MCF 10A (cell line): Measurements from ENCODE around the gene HGF. TPM values are rescaled to one million over a fixed set of nuclear protein-coding genes. Genes with fewer than 3 reads are reported as not detected.
A peak's percentile ranks its signal among the peaks of the same experiment; 100 is the strongest.
"Not testable (repeated sequence)": the region's sequence is repeated elsewhere in the genome, so short reads cannot be mapped to it uniquely, and the experiment has no call there.

ENCODE experiments used
- BruUV-seq: library from RNA; stranded (reverse); fragments of 400-500 nt; replicated peaks from 2 replicates; lab custom pipeline; 2021; lab: Mats Ljungman, UMichigan
- CTCF ChIA-PET: fragments of 300-600 bp; sonication (Branson Sonifier 250); formaldehyde crosslinking; extraction: SDS; loops from one replicate; lab custom pipeline; 2021; ENCODE audit warnings: antibody characterized with exemption, inconsistent platforms; lab: Yijun Ruan, JAX
- POLR2A ChIA-PET: fragments of 300-600, 350-650 bp; sonication (Branson Sonifier 250); formaldehyde crosslinking; extraction: SDS; loops from one replicate; lab custom pipeline; 2020; ENCODE audit warnings: antibody characterized with exemption, inconsistent platforms; lab: Yijun Ruan, JAX
- DNase-seq: peaks from one replicate; pipeline ENCODE4 v3.0.0-alpha.2; 2018; ENCODE audit not compliant: unreplicated experiment
- H3K27ac Mint-ChIP-seq: one replicate; pipeline ENCODE4 v1.8.0; 2022; ENCODE audit warnings: mild to moderate bottlenecking, low read depth, mixed read lengths; ENCODE audit not compliant: unreplicated experiment
- H3K27me3 Mint-ChIP-seq: one replicate; pipeline ENCODE4 v1.8.0; 2022; ENCODE audit warnings: mixed read lengths; ENCODE audit not compliant: insufficient read depth, unreplicated experiment
- H3K36me3 Mint-ChIP-seq: one replicate; pipeline ENCODE4 v1.8.0; 2022; ENCODE audit warnings: mild to moderate bottlenecking, moderate library complexity, mixed read lengths; ENCODE audit not compliant: insufficient read depth, unreplicated experiment
- H3K4me1 Mint-ChIP-seq: one replicate; pipeline ENCODE4 v1.8.0; 2022; ENCODE audit warnings: mixed read lengths; ENCODE audit not compliant: insufficient read depth, unreplicated experiment
- H3K4me3 Mint-ChIP-seq: one replicate; pipeline ENCODE4 v1.8.0; 2022; ENCODE audit warnings: mild to moderate bottlenecking, moderate library complexity, mixed read lengths; ENCODE audit not compliant: unreplicated experiment
- H3K9me3 Mint-ChIP-seq: one replicate; pipeline ENCODE4 v1.8.0; 2022; ENCODE audit warnings: mixed read lengths; ENCODE audit not compliant: unreplicated experiment
- CTCF ChIP-seq: fragments of 200-600 bp; IDR thresholded peaks from one replicate; pipeline ENCODE4 v1.8.0; 2022; ENCODE audit warnings: antibody characterized with exemption, mild to moderate bottlenecking; ENCODE audit not compliant: unreplicated experiment
- intact Hi-C: fragments of 100-400 bp; cut with micrococcal nuclease; formaldehyde crosslinking; loops from 2 replicates; pipeline ENCODE4 v1.14.1; 2022
- total RNA-seq: library from RNA; stranded (reverse); gene quantifications from 2 replicates; pipeline ENCODE4 v1.2.3, GENCODE V29; 2022

The HGF gene
- total RNA-seq, 1 experiment from 2014 or later, result not detected

DNA sequence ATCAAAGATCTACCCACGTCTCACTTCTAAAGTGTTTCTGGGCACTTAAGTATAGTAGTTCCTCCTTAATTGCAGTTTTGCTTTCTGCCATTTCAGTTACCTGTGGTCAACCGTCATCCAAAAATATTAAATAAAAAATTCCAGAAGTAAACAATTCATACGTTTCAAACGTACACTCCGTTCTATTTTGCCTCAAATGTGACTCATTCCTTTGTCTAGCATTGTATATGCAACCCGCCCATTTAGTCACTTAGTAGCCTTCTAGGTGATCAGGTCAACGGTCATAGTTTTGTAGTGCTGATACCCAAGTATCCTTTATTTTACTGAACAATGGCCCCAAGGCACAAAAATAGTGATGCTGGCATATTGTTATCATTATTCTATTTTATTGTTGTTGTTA lies 33.8 kb downstream of the HGF start:
- Mint-ChIP-seq H3K27ac (no peak overlapping the region), H3K36me3 (no peaks in the 10 kb centered on the region), H3K9me3 (no peaks in the 10 kb centered on the region), H3K4me3 (no peak overlapping the region), H3K27me3 (no peaks in the 10 kb centered on the region), H3K4me1 (peaks cover 11% of the 10 kb centered on the region)
- POLR2A ChIA-PET, result no interaction called here
- no TSS peak for BruUV-seq
- intact Hi-C loops, result no loop called here
- no peak for TF ChIP-seq CTCF
- peak; percentile 47 for DNase-seq
- CTCF ChIA-PET, result no interaction called here

DNA sequence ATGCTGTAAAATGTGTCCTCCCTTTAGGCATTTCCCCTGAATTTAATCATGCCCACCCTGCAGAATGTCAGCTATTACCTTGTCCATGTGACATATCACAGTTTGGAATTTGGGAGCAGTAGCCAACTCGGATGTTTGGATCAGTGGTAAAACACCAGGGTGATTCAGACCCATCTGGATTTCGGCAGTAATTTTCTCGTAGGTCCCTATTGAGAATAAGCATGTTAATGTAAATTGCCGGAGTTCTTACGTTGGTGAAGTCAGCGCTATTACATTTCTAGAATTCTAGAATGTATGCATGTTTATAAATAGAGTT lies 44.1 kb downstream of the HGF start:
- POLR2A ChIA-PET, result no interaction called here

GRCh38 chr7:81725003-81725811 lies 44.6 kb downstream of the HGF start:
- intact Hi-C loops, result no loop called here
- Mint-ChIP-seq H3K27ac (no peak overlapping the region), H3K9me3 (no peaks in the 10 kb centered on the region), H3K36me3 (no peaks in the 10 kb centered on the region), H3K4me3 (no peak overlapping the region), H3K27me3 (no peaks in the 10 kb centered on the region), H3K4me1 (peaks cover 6% of the 10 kb centered on the region)
- no peak for TF ChIP-seq CTCF
- CTCF ChIA-PET, result interaction anchor here (1.1 to 2.1 kb wide), 3 partner anchors 9 to 225 kb away, joined by 3 to 9 read pairs (median 3); no protein-coding TSS in a partner anchor
- no TSS peak for BruUV-seq
- POLR2A ChIA-PET, result no interaction called here
- no peak for DNase-seq

More for the DNA sequence above, 44.1 kb downstream of the HGF start:
- Mint-ChIP-seq H3K9me3 (no peaks in the 10 kb centered on the region), H3K27me3 (no peaks in the 10 kb centered on the region), H3K36me3 (no peaks in the 10 kb centered on the region), H3K4me1 (peaks cover 6% of the 10 kb centered on the region), H3K4me3 (no peak overlapping the region), H3K27ac (no peak overlapping the region)
- CTCF ChIA-PET, result interaction anchor here (1.1 to 2.1 kb wide), 3 partner anchors 9 to 225 kb away, joined by 3 to 9 read pairs (median 3); no protein-coding TSS in a partner anchor
- no peak for TF ChIP-seq CTCF
- intact Hi-C loops, result no loop called here
- BruUV-seq, result no TSS peak
- no peak for DNase-seq

- H3K36me3 Mint-ChIP-seq, H3K4me3 Mint-ChIP-seq, H3K27me3 Mint-ChIP-seq, H3K4me1 Mint-ChIP-seq, DNase-seq, H3K27ac Mint-ChIP-seq, BruUV-seq, POLR2A ChIA-PET, H3K9me3 Mint-ChIP-seq, intact Hi-C loops, CTCF ChIA-PET: not testable (repeated sequence)
Measured at GRCh38 chr7:81722250-81722649, 47.6 kb downstream of the HGF start.
